C4-2B (cell line): ENCODE results near the gene CD8A.

Source experiments
- H3K27ac ChIP-seq: fragments of 450-650 bp; 2 replicates; pipeline ENCODE4 v1.5.1; 2017
- CTCF ChIP-seq: fragments of 450-650 bp; conservative IDR thresholded peaks from 2 replicates; pipeline ENCODE4 v1.5.1; 2017; ENCODE audit warnings: mild to moderate bottlenecking
- ZFX ChIP-seq: fragments of 450-650 bp; IDR thresholded peaks from 2 replicates; pipeline ENCODE4 v1.6.1; 2017

Gene CD8A

GRCh38 chr2:86826951-86827350 lies 36.2 kb upstream of the CD8A start:
- no peak overlapping the region for H3K27ac ChIP-seq
- no peak for TF ChIP-seq ZFX
- TF ChIP-seq CTCF, result no peak

GRCh38 chr2:86825693-86826381 lies 35.1 kb upstream of the CD8A start:
- no peak for TF ChIP-seq ZFX
- H3K27ac ChIP-seq, result no peak overlapping the region

- TF ChIP-seq CTCF (no peak), ZFX (no peak)
- H3K27ac ChIP-seq, result no peak overlapping the region
Observed at GRCh38 chr2:86825036-86825692, 34.5 kb upstream of the CD8A start.

- no peak for TF ChIP-seq ZFX
- TF ChIP-seq CTCF, result no peak
- H3K27ac ChIP-seq, result no peak overlapping the region
Observed at GRCh38 chr2:86822668-86823345, 32.1 kb upstream of the CD8A start.

- TF ChIP-seq ZFX (no peak), CTCF (no peak)
- H3K27ac ChIP-seq, result no peak overlapping the region
Observed at GRCh38 chr2:86821842-86822241, 31.1 kb upstream of the CD8A start.

- no peak for TF ChIP-seq ZFX
- no peak for TF ChIP-seq CTCF
- no peak overlapping the region for H3K27ac ChIP-seq
Observed at GRCh38 chr2:86821306-86821705, 30.6 kb upstream of the CD8A start.

GRCh38 chr2:86818957-86819356 lies 28.2 kb upstream of the CD8A start:
- TF ChIP-seq ZFX (no peak), CTCF (no peak)
- no peak overlapping the region for H3K27ac ChIP-seq
